Activated CD4-positive, alpha-beta T cell treated with anti-CD3 and anti-CD28 coated beads, Interleukin-2, Interleukin-4, amounts not matched to agents 100 ng/mL and 50 ng/mL, durations not matched to agents 16 hours and 8 hours (primary cell): ENCODE data around the gene WWP2.

Experiments used
- DNase-seq: peaks from one replicate; pipeline ENCODE4 v3.0.0-alpha.2; 2020; ENCODE audit warnings: low spot score

Gene WWP2

GRCh38 chr16:69927056-69927757 is 165.1 kb downstream of the WWP2 start:
- DNase-seq = no peak

GRCh38 chr16:69928856-69929400 is 166.8 kb downstream of the WWP2 start:
- DNase-seq = no peak

- no peak for DNase-seq
Observed at GRCh38 chr16:69929480-69929879, 167.3 kb downstream of the WWP2 start.

GRCh38 chr16:69930117-69930776 is 168.1 kb downstream of the WWP2 start:
- peak; percentile 63 for DNase-seq

- no peak for DNase-seq
Observed at GRCh38 chr16:69931631-69932030, 169.5 kb downstream of the WWP2 start.

GRCh38 chr16:69932228-69932627 is 170.1 kb downstream of the WWP2 start:
- DNase-seq = no peak

GRCh38 chr16:69932691-69933392 is 170.7 kb downstream of the WWP2 start:
- no peak for DNase-seq

- DNase-seq = no peak
Observed at GRCh38 chr16:69934044-69934443, 171.9 kb downstream of the WWP2 start.

- no peak for DNase-seq
Observed at GRCh38 chr16:69934751-69935150, 172.6 kb downstream of the WWP2 start.

GRCh38 chr16:69935278-69935711 is 173.2 kb downstream of the WWP2 start:
- no peak for DNase-seq

GRCh38 chr16:69935740-69936139 is 173.6 kb downstream of the WWP2 start:
- DNase-seq = no peak

- no peak for DNase-seq
Observed at GRCh38 chr16:69936252-69936651, 174.1 kb downstream of the WWP2 start.

- DNase-seq = no peak
Observed at GRCh38 chr16:69936751-69937211, 174.6 kb downstream of the WWP2 start.

- no peak for DNase-seq
Observed at GRCh38 chr16:69937465-69937951, 175.4 kb downstream of the WWP2 start.

GRCh38 chr16:69938981-69939820 is 177.1 kb downstream of the WWP2 start:
- no peak for DNase-seq

GRCh38 chr16:69939821-69940585 is 177.9 kb downstream of the WWP2 start:
- DNase-seq = no peak

GRCh38 chr16:69940676-69941075 is 178.5 kb downstream of the WWP2 start:
- no peak for DNase-seq

- no peak for DNase-seq
Observed at GRCh38 chr16:69941251-69942098, 179.3 kb downstream of the WWP2 start.

- DNase-seq = no peak
Observed at GRCh38 chr16:69942099-69942491, 180.0 kb downstream of the WWP2 start.

GRCh38 chr16:69942627-69943170 is 180.6 kb downstream of the WWP2 start:
- DNase-seq = no peak
